ENCODE data around the gene IFI44L.

IFI44L gene

DNA sequence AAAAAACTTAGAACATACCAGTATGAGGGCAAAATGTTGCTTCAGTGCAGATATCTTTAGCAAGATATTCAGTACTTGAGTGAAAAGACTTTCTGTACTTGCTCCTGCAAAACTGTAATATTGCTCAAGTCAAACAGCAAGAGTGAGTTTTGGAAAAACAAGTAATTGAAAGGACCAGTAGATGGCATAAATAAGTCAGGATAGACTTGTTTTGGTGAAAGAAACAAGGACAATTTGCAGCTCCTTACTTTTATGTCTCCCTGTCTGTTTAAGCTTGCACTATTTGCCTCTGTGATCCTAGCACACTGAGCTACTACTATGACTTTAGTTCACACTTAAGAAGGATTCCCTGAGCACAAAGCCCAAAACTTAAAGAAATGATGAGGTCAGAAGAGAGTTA lies 68.4 kb downstream of the IFI44L start:
- H3K36me3 ChIP-seq (ENCODE audit: low read length) = no peaks in the 10 kb centered on the region
- H3K79me2 ChIP-seq (ENCODE audit: insufficient read depth, low read length) = no peaks in the 10 kb centered on the region
- no peak overlapping the region for H3K27ac ChIP-seq (ENCODE audit: low read depth, low read length)
- H2AFZ ChIP-seq (ENCODE audit: low read depth, low read length, severe bottlenecking) = no peak overlapping the region
- H3K4me3 ChIP-seq (ENCODE audit: insufficient read depth, low read length, poor library complexity, severe bottlenecking) = no peak overlapping the region
- no peak for TF ChIP-seq EZH2phosphoT487 (conservative IDR thresholded peaks at IDR 0.05; ENCODE audit: low read length)
- TF ChIP-seq, protein P1, sequence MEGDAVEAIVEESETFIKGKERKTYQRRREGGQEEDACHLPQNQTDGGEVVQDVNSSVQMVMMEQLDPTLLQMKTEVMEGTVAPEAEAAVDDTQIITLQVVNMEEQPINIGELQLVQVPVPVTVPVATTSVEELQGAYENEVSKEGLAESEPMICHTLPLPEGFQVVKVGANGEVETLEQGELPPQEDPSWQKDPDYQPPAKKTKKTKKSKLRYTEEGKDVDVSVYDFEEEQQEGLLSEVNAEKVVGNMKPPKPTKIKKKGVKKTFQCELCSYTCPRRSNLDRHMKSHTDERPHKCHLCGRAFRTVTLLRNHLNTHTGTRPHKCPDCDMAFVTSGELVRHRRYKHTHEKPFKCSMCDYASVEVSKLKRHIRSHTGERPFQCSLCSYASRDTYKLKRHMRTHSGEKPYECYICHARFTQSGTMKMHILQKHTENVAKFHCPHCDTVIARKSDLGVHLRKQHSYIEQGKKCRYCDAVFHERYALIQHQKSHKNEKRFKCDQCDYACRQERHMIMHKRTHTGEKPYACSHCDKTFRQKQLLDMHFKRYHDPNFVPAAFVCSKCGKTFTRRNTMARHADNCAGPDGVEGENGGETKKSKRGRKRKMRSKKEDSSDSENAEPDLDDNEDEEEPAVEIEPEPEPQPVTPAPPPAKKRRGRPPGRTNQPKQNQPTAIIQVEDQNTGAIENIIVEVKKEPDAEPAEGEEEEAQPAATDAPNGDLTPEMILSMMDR (IDR thresholded peaks at IDR 0.05; ENCODE audit: insufficient read depth, low read length, poor library complexity, severe bottlenecking) = no peak
- H4K20me1 ChIP-seq (ENCODE audit: low read depth, low read length) = no peaks in the 10 kb centered on the region
- no peaks in the 10 kb centered on the region for H3K9me3 ChIP-seq (ENCODE audit: insufficient read depth, low read length)
- no peak overlapping the region for H3K4me2 ChIP-seq (ENCODE audit: low read depth, low read length, poor library complexity, severe bottlenecking)
- no peak overlapping the region for H3K9ac ChIP-seq (ENCODE audit: low read length)
- H3K27me3 ChIP-seq (ENCODE audit: low read length) = 0 out of 2 replicates have a peak, but pooled peaks cover 3% of the 10 kb centered on the region
- H3K9me2 ChIP-seq (replicated peaks; ENCODE audit: insufficient read depth, low read length) = no peaks in the 10 kb centered on the region
- H3F3A ChIP-seq (ENCODE audit: insufficient read depth) = no peaks in the 10 kb centered on the region

DNA sequence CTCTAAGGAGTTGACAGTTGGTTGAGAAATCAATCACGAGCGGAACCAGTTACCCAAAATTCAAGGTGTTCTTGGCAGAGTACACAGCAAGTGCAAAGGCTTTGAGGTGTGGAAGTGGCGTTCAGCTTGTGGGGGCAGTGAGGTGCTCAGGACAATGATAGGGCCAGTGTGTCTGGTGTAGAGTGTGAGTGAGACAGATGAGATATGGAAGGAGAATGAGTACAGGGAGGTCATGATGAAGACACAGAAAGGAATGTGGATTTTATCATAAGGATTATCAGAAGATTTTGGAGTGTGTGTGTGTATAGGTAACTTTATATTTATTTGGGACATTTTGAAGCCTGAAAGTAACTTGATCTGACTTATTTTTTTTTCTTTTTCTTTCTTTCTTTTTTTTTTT lies 70.3 kb downstream of the IFI44L start:
- no peak overlapping the region for H3K9ac ChIP-seq (ENCODE audit: low read length)
- H3K27me3 ChIP-seq (ENCODE audit: low read length) = no peaks in the 10 kb centered on the region
- H3K79me2 ChIP-seq (ENCODE audit: insufficient read depth, low read length) = no peaks in the 10 kb centered on the region
- H3K9me3 ChIP-seq (ENCODE audit: insufficient read depth, low read length) = no peaks in the 10 kb centered on the region
- TF ChIP-seq EZH2phosphoT487 (conservative IDR thresholded peaks at IDR 0.05; ENCODE audit: low read length) = no peak
- TF ChIP-seq, protein P1 (IDR thresholded peaks at IDR 0.05; ENCODE audit: insufficient read depth, low read length, poor library complexity, severe bottlenecking) = no peak
- H3K36me3 ChIP-seq (ENCODE audit: low read length) = no peaks in the 10 kb centered on the region
- H3K4me2 ChIP-seq (ENCODE audit: low read depth, low read length, poor library complexity, severe bottlenecking) = no peak overlapping the region
- no peak overlapping the region for H3K27ac ChIP-seq (ENCODE audit: low read depth, low read length)
- H4K20me1 ChIP-seq (ENCODE audit: low read depth, low read length) = no peaks in the 10 kb centered on the region
- H2AFZ ChIP-seq (ENCODE audit: low read depth, low read length, severe bottlenecking) = no peak overlapping the region
- no peaks in the 10 kb centered on the region for H3K9me2 ChIP-seq (replicated peaks; ENCODE audit: insufficient read depth, low read length)
- H3K4me3 ChIP-seq (ENCODE audit: insufficient read depth, low read length, poor library complexity, severe bottlenecking) = no peak overlapping the region
- H3F3A ChIP-seq (ENCODE audit: insufficient read depth) = no peaks in the 10 kb centered on the region

DNA sequence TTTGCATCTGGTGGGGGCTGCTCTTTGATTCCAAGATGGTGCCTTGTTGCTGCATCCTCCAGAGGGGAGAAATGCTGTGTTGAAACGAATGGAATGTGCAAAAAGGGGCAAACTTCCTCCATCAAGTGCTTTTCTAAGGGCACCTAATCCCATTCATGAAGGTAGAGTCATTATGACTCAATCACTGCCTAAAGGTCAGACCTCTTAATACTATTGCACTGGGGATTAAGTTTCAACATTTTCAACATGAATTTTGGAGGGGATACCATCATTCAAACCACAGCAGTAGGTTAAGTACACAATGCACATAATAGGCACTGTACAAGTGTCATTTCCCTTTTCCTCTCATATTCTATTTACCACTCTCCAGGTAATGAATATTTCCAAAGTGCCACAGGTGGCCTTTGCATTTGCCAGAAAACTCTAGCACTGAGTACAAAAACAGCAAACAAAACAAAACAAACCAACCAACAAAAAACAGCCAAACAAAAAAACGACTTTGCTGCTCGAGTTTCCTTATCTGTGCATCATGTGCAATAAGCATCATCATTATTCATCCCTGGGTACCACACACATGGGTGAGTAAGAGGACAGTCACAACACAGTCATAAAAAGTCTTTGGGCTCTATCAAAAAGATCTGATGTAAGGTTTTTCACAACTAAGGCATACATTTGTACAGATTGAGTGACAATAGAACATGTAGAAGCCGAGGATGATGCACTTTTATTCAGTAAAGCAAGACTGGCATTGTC lies 71.9 kb downstream of the IFI44L start:
- no peaks in the 10 kb centered on the region for H3F3A ChIP-seq (ENCODE audit: insufficient read depth)
- H3K79me2 ChIP-seq (ENCODE audit: insufficient read depth, low read length) = no peaks in the 10 kb centered on the region
- H3K27ac ChIP-seq (ENCODE audit: low read depth, low read length) = no peak overlapping the region
- TF ChIP-seq EZH2phosphoT487 (conservative IDR thresholded peaks at IDR 0.05; ENCODE audit: low read length) = no peak
- TF ChIP-seq, protein P1 (IDR thresholded peaks at IDR 0.05; ENCODE audit: insufficient read depth, low read length, poor library complexity, severe bottlenecking) = no peak
- H3K4me3 ChIP-seq (ENCODE audit: insufficient read depth, low read length, poor library complexity, severe bottlenecking) = no peak overlapping the region
- H3K27me3 ChIP-seq (ENCODE audit: low read length) = no peaks in the 10 kb centered on the region
- no peak overlapping the region for H2AFZ ChIP-seq (ENCODE audit: low read depth, low read length, severe bottlenecking)
- H4K20me1 ChIP-seq (ENCODE audit: low read depth, low read length) = no peaks in the 10 kb centered on the region
- no peaks in the 10 kb centered on the region for H3K9me2 ChIP-seq (replicated peaks; ENCODE audit: insufficient read depth, low read length)
- H3K4me2 ChIP-seq (ENCODE audit: low read depth, low read length, poor library complexity, severe bottlenecking) = no peak overlapping the region
- no peaks in the 10 kb centered on the region for H3K36me3 ChIP-seq (ENCODE audit: low read length)
- H3K9ac ChIP-seq (ENCODE audit: low read length) = no peak overlapping the region
- H3K9me3 ChIP-seq (ENCODE audit: insufficient read depth, low read length) = no peaks in the 10 kb centered on the region

All from SU-DHL-6 (cell line).